Measurements from ENCODE around the gene DCLRE1B.

The DCLRE1B gene

GRCh38 chr1:113934511-113935055 lies 29.5 kb downstream of the DCLRE1B start:
- DNase-seq (ENCODE audit: low spot score in 2 of 2) (no peak), ATAC-seq (replicated peaks; ENCODE audit: extremely low read depth, poor library complexity, severe bottlenecking) (no peak)
- Mint-ChIP-seq H3K27ac (ENCODE audit: low read depth) (no peak overlapping the region), H3K4me3 (no peak overlapping the region), H3K4me1 (peaks cover 82% of the 10 kb centered on the region), H3K27me3 (no peaks in the 10 kb centered on the region), H3K9me3 (no peaks in the 10 kb centered on the region), H3K36me3 (ENCODE audit: insufficient read depth) (peaks cover 46% of the 10 kb centered on the region)

GRCh38 chr1:113935176-113935575 lies 30.1 kb downstream of the DCLRE1B start:
- H3K4me3 Mint-ChIP-seq, result no peak overlapping the region
- peaks cover 86% of the 10 kb centered on the region for H3K4me1 Mint-ChIP-seq
- DNase-seq (ENCODE audit: low spot score in 2 of 2) (no peak), ATAC-seq (replicated peaks; ENCODE audit: extremely low read depth, poor library complexity, severe bottlenecking) (no peak)
- no peaks in the 10 kb centered on the region for H3K9me3 Mint-ChIP-seq
- no peaks in the 10 kb centered on the region for H3K27me3 Mint-ChIP-seq
- peaks cover 44% of the 10 kb centered on the region for H3K36me3 Mint-ChIP-seq (ENCODE audit: insufficient read depth)
- H3K27ac Mint-ChIP-seq (ENCODE audit: low read depth), result no peak overlapping the region

DNA sequence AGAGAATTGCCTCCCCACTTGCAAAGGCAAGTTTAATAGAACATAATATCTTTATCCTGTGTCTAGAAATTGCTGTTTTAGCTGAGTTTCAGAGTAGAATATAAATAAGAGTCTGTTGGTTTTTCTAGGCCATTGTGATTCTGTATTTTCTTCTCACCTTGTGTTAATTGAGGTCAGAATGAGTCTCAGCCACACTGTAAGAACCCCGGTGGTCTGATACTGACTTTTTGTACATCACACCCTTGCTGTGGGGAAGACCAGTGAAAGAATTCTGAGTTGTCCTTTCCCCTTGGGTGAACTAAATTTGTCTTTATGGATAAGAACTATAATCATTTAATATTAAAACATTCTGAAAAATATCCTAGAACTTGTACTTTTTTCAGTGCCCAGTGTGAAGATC lies 30.8 kb downstream of the DCLRE1B start:
- Mint-ChIP-seq H3K27me3 (no peaks in the 10 kb centered on the region), H3K4me3 (no peak overlapping the region), H3K9me3 (no peaks in the 10 kb centered on the region), H3K36me3 (ENCODE audit: insufficient read depth) (peaks cover 44% of the 10 kb centered on the region), H3K4me1 (peaks cover 86% of the 10 kb centered on the region), H3K27ac (ENCODE audit: low read depth) (peak overlapping the region; percentile 50)
- peak; percentile 19 for ATAC-seq (replicated peaks; ENCODE audit: extremely low read depth, poor library complexity, severe bottlenecking)
- DNase-seq (ENCODE audit: low spot score in 2 of 2), result no peak

- H3K4me1 Mint-ChIP-seq, result peaks cover 80% of the 10 kb centered on the region
- H3K4me3 Mint-ChIP-seq, result peak overlapping the region; percentile 51
- peaks cover 38% of the 10 kb centered on the region for H3K36me3 Mint-ChIP-seq (ENCODE audit: insufficient read depth)
- ATAC-seq (replicated peaks; ENCODE audit: extremely low read depth, poor library complexity, severe bottlenecking) (no peak), DNase-seq (ENCODE audit: low spot score in 2 of 2) (no peak)
- H3K27ac Mint-ChIP-seq (ENCODE audit: low read depth), result peak overlapping the region; percentile 89
- H3K27me3 Mint-ChIP-seq, result no peaks in the 10 kb centered on the region
- no peaks in the 10 kb centered on the region for H3K9me3 Mint-ChIP-seq
These were observed 32.0 kb downstream of the DCLRE1B start for GRCh38 chr1:113937146-113937545.

- H3K9me3 Mint-ChIP-seq, result no peaks in the 10 kb centered on the region
- peak overlapping the region; percentile 89 for H3K27ac Mint-ChIP-seq (ENCODE audit: low read depth)
- H3K4me1 Mint-ChIP-seq, result peaks cover 74% of the 10 kb centered on the region
- H3K36me3 Mint-ChIP-seq (ENCODE audit: insufficient read depth), result peaks cover 39% of the 10 kb centered on the region
- DNase-seq (ENCODE audit: low spot score in 2 of 2), result no peak
- no peak for ATAC-seq (replicated peaks; ENCODE audit: extremely low read depth, poor library complexity, severe bottlenecking)
- no peaks in the 10 kb centered on the region for H3K27me3 Mint-ChIP-seq
- H3K4me3 Mint-ChIP-seq, result peak overlapping the region; percentile 51
These were observed 33.1 kb downstream of the DCLRE1B start for GRCh38 chr1:113938192-113938591.

- Mint-ChIP-seq H3K9me3 (no peaks in the 10 kb centered on the region), H3K27me3 (no peaks in the 10 kb centered on the region), H3K4me1 (peaks cover 74% of the 10 kb centered on the region), H3K36me3 (ENCODE audit: insufficient read depth) (peaks cover 46% of the 10 kb centered on the region), H3K27ac (ENCODE audit: low read depth) (peak overlapping the region; percentile 71), H3K4me3 (peak overlapping the region; percentile 74)
- DNase-seq (ENCODE audit: low spot score in 2 of 2) (peak in 1 of 2 donors; percentile 30), ATAC-seq (replicated peaks; ENCODE audit: extremely low read depth, poor library complexity, severe bottlenecking) (peak; percentile 49)
These were observed 35.5 kb downstream of the DCLRE1B start for GRCh38 chr1:113940365-113941244.

GRCh38 chr1:113941245-113941559 lies 36.1 kb downstream of the DCLRE1B start:
- no peak for ATAC-seq (replicated peaks; ENCODE audit: extremely low read depth, poor library complexity, severe bottlenecking)
- no peaks in the 10 kb centered on the region for H3K9me3 Mint-ChIP-seq
- H3K27me3 Mint-ChIP-seq, result no peaks in the 10 kb centered on the region
- peak overlapping the region; percentile 74 for H3K4me3 Mint-ChIP-seq
- no peak for DNase-seq (ENCODE audit: low spot score in 2 of 2)
- peaks cover 76% of the 10 kb centered on the region for H3K4me1 Mint-ChIP-seq
- peak overlapping the region; percentile 71 for H3K27ac Mint-ChIP-seq (ENCODE audit: low read depth)
- H3K36me3 Mint-ChIP-seq (ENCODE audit: insufficient read depth), result peaks cover 49% of the 10 kb centered on the region

GRCh38 chr1:113942527-113942926 lies 37.4 kb downstream of the DCLRE1B start:
- H3K4me3 Mint-ChIP-seq, result no peak overlapping the region
- H3K36me3 Mint-ChIP-seq (ENCODE audit: insufficient read depth), result peaks cover 45% of the 10 kb centered on the region
- DNase-seq (ENCODE audit: low spot score in 2 of 2) (no peak), ATAC-seq (replicated peaks; ENCODE audit: extremely low read depth, poor library complexity, severe bottlenecking) (no peak)
- peak overlapping the region; percentile 76 for H3K27ac Mint-ChIP-seq (ENCODE audit: low read depth)
- no peaks in the 10 kb centered on the region for H3K27me3 Mint-ChIP-seq
- no peaks in the 10 kb centered on the region for H3K9me3 Mint-ChIP-seq
- peaks cover 78% of the 10 kb centered on the region for H3K4me1 Mint-ChIP-seq

- ATAC-seq (replicated peaks; ENCODE audit: extremely low read depth, poor library complexity, severe bottlenecking) (no peak), DNase-seq (ENCODE audit: low spot score in 2 of 2) (no peak)
- Mint-ChIP-seq H3K9me3 (no peaks in the 10 kb centered on the region), H3K27ac (ENCODE audit: low read depth) (peak overlapping the region; percentile 47), H3K4me3 (no peak overlapping the region), H3K36me3 (ENCODE audit: insufficient read depth) (peaks cover 41% of the 10 kb centered on the region), H3K27me3 (no peaks in the 10 kb centered on the region), H3K4me1 (peaks cover 78% of the 10 kb centered on the region)
These were observed 38.1 kb downstream of the DCLRE1B start for GRCh38 chr1:113943028-113943811.

- Mint-ChIP-seq H3K9me3 (no peaks in the 10 kb centered on the region), H3K4me1 (peaks cover 66% of the 10 kb centered on the region), H3K4me3 (no peak overlapping the region), H3K36me3 (ENCODE audit: insufficient read depth) (peaks cover 40% of the 10 kb centered on the region), H3K27ac (ENCODE audit: low read depth) (peak overlapping the region; percentile 27), H3K27me3 (no peaks in the 10 kb centered on the region)
- DNase-seq (ENCODE audit: low spot score in 2 of 2), result no peak
- ATAC-seq (replicated peaks; ENCODE audit: extremely low read depth, poor library complexity, severe bottlenecking), result no peak
These were observed 40.2 kb downstream of the DCLRE1B start for GRCh38 chr1:113945329-113945728.

DNA sequence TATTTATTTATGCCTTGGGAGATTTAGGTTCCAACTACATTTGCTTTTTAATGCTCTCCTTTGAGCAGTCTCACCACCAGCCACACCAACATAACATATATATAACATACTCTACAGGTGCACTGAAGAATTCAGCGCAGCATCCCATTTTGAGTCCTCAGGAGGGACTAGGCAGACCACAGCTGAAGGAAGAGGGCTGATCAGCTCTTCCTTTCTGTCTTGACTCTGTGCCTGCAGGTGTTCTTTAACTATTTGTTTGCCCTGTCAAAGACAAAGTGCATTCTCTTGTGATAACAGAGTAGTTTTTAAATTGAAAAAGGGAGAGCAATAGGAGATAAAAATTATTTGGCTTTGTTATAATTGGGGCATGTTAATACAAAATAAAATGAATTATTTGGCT lies 41.0 kb downstream of the DCLRE1B start:
- Mint-ChIP-seq H3K27me3 (no peaks in the 10 kb centered on the region), H3K27ac (ENCODE audit: low read depth) (peak overlapping the region; percentile 27), H3K36me3 (ENCODE audit: insufficient read depth) (peaks cover 32% of the 10 kb centered on the region), H3K4me1 (peaks cover 58% of the 10 kb centered on the region), H3K4me3 (peak overlapping the region; percentile 45), H3K9me3 (no peaks in the 10 kb centered on the region)
- no peak for DNase-seq (ENCODE audit: low spot score in 2 of 2)
- no peak for ATAC-seq (replicated peaks; ENCODE audit: extremely low read depth, poor library complexity, severe bottlenecking)

DNA sequence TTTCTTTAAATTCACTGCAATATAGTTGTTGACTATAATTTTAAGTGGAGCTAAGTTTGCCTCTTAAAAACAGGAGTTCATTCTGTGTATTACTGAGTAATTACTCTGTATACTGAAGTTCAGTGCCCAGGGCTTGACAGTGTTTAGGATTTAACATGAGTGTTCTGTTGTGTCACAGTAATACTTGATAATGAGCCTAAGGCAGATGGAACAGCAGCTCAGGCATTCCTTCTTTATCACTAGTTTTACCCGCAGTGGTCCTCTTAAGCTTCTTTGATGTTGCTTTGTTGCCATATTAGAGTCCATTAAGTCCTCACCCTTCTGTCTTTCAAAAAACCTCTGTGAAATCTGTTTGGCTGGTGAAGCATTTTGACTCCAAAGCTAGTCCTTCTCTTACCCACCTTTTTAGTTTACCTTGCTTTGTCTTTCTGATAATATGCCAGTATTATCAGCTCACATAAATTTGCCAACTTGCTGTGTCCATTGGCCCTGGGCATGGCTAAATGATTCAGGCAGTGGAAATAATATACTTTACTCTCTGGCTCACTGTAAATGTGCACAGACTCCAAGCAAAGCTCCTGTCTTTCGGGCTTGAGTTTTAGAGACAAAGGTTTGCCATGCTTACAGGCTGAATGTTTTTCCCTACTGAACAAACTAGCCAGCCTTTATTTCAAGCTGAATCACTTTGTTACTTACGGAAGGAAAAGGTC lies 41.7 kb downstream of the DCLRE1B start:
- Mint-ChIP-seq H3K27ac (ENCODE audit: low read depth) (peak overlapping the region; percentile 92), H3K9me3 (no peaks in the 10 kb centered on the region), H3K4me3 (peak overlapping the region; percentile 60), H3K4me1 (peaks cover 61% of the 10 kb centered on the region), H3K27me3 (no peaks in the 10 kb centered on the region), H3K36me3 (ENCODE audit: insufficient read depth) (peaks cover 31% of the 10 kb centered on the region)
- DNase-seq (ENCODE audit: low spot score in 2 of 2) (no peak), ATAC-seq (replicated peaks; ENCODE audit: extremely low read depth, poor library complexity, severe bottlenecking) (peak; percentile 26)

Data from central memory CD8-positive, alpha-beta T cell (primary cell).